ENCODE data around the gene SOX2. TPM values are rescaled to one million over a fixed set of nuclear protein-coding genes. Genes with fewer than 3 reads are reported as not detected.

SOX2 gene
- polyA plus RNA-seq, 3 donors from 2014 or later = not detected

DNA sequence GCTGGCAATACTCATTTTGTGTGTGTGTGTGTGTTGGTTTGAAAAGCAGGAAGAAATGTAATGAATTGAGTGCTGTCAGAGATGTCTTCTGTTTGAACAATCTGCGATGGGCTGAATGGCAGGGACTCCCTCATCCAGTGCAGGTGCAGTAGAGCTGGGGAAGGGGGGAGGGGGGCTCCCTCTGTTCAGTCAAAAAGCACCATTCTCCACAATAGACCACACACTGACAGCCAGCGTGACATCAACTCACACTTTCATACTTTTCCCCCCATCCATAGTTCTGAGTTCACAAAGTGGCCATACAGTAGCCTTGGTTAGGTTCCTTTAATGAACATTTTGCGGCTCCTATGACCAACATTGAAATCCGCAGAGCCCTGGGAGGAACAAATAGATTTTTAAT lies 10.4 kb downstream of the SOX2 start:
- Mint-ChIP-seq H3K27ac (no peak overlapping the region), H3K27me3 (ENCODE audit: low read depth in 3 of 3) (peaks cover 51 to 68% (median 65%) of the 10 kb centered on the region in 3 donors), H3K9me3 (peaks cover 18 to 91% (median 45%) of the 10 kb centered on the region in 6 donors), H3K4me3 (no peak overlapping the region), H3K4me1 (peaks cover 7 to 11% of the 10 kb centered on the region in 2 donors), H3K36me3 (peaks cover 0 to 24% (median 18%) of the 10 kb centered on the region in 3 donors)
- no peak for DNase-seq

- H3K4me1 Mint-ChIP-seq = peaks cover 13 to 18% of the 10 kb centered on the region in 2 donors
- H3K27me3 Mint-ChIP-seq (ENCODE audit: low read depth in 3 of 3) = peaks cover 53 to 68% (median 64%) of the 10 kb centered on the region in 3 donors
- peaks cover 18 to 90% (median 48%) of the 10 kb centered on the region in 6 donors for H3K9me3 Mint-ChIP-seq
- H3K27ac Mint-ChIP-seq = no peak overlapping the region
- H3K4me3 Mint-ChIP-seq = no peak overlapping the region
- no peak for DNase-seq
- H3K36me3 Mint-ChIP-seq = peaks cover 0 to 24% (median 18%) of the 10 kb centered on the region in 3 donors
These were observed 11.2 kb downstream of the SOX2 start for GRCh38 chr3:181722766-181723425.

- peaks cover 52 to 67% (median 65%) of the 10 kb centered on the region in 3 donors for H3K27me3 Mint-ChIP-seq (ENCODE audit: low read depth in 3 of 3)
- DNase-seq = no peak
- H3K4me3 Mint-ChIP-seq = peak overlapping the region in 2 of 5 donors; percentile 47 to 49
- peak overlapping the region in 1 of 6 donors; percentile 40 for H3K27ac Mint-ChIP-seq
- H3K36me3 Mint-ChIP-seq = peaks cover 0 to 21% (median 20%) of the 10 kb centered on the region in 3 donors
- H3K4me1 Mint-ChIP-seq = peaks cover 13 to 18% of the 10 kb centered on the region in 2 donors
- H3K9me3 Mint-ChIP-seq = peaks cover 14 to 90% (median 46%) of the 10 kb centered on the region in 6 donors
These were observed 12.0 kb downstream of the SOX2 start for GRCh38 chr3:181723625-181724191.

GRCh38 chr3:181724192-181724965 lies 12.7 kb downstream of the SOX2 start:
- Mint-ChIP-seq H3K27ac (peak overlapping the region in 1 of 6 donors; percentile 40), H3K4me1 (peaks cover 13 to 18% of the 10 kb centered on the region in 2 donors), H3K36me3 (peaks cover 0 to 24% (median 21%) of the 10 kb centered on the region in 3 donors), H3K4me3 (peak overlapping the region in 2 of 5 donors; percentile 47 to 57), H3K9me3 (peaks cover 13 to 86% (median 43%) of the 10 kb centered on the region in 6 donors), H3K27me3 (ENCODE audit: low read depth in 3 of 3) (peaks cover 52 to 69% (median 68%) of the 10 kb centered on the region in 3 donors)
- DNase-seq = no peak

GRCh38 chr3:181725131-181725731 lies 13.5 kb downstream of the SOX2 start:
- DNase-seq = no peak
- Mint-ChIP-seq H3K27ac (no peak overlapping the region), H3K9me3 (peaks cover 12 to 85% (median 42%) of the 10 kb centered on the region in 6 donors), H3K4me3 (peak overlapping the region in 2 of 5 donors; percentile 4 to 35), H3K36me3 (peaks cover 0 to 24% (median 21%) of the 10 kb centered on the region in 3 donors), H3K27me3 (ENCODE audit: low read depth in 3 of 3) (peaks cover 47 to 75% (median 66%) of the 10 kb centered on the region in 3 donors), H3K4me1 (peaks cover 13 to 18% of the 10 kb centered on the region in 2 donors)

GRCh38 chr3:181725830-181726229 lies 14.1 kb downstream of the SOX2 start:
- H3K4me3 Mint-ChIP-seq = no peak overlapping the region
- no peak overlapping the region for H3K27ac Mint-ChIP-seq
- H3K36me3 Mint-ChIP-seq = peaks cover 0 to 24% (median 21%) of the 10 kb centered on the region in 3 donors
- H3K9me3 Mint-ChIP-seq = peaks cover 12 to 86% (median 41%) of the 10 kb centered on the region in 6 donors
- no peak for DNase-seq
- peaks cover 13 to 18% of the 10 kb centered on the region in 2 donors for H3K4me1 Mint-ChIP-seq
- peaks cover 48 to 81% (median 66%) of the 10 kb centered on the region in 3 donors for H3K27me3 Mint-ChIP-seq (ENCODE audit: low read depth in 3 of 3)

GRCh38 chr3:181726351-181727330 lies 14.9 kb downstream of the SOX2 start:
- Mint-ChIP-seq H3K4me1 (peaks cover 13 to 18% of the 10 kb centered on the region in 2 donors), H3K4me3 (peak overlapping the region; percentile 67 to 92 (median 74)), H3K27ac (no peak overlapping the region), H3K9me3 (peaks cover 12 to 81% (median 39%) of the 10 kb centered on the region in 6 donors), H3K36me3 (peaks cover 0 to 19% (median 17%) of the 10 kb centered on the region in 3 donors), H3K27me3 (ENCODE audit: low read depth in 3 of 3) (peaks cover 42 to 76% (median 60%) of the 10 kb centered on the region in 3 donors)
- DNase-seq = no peak

DNA sequence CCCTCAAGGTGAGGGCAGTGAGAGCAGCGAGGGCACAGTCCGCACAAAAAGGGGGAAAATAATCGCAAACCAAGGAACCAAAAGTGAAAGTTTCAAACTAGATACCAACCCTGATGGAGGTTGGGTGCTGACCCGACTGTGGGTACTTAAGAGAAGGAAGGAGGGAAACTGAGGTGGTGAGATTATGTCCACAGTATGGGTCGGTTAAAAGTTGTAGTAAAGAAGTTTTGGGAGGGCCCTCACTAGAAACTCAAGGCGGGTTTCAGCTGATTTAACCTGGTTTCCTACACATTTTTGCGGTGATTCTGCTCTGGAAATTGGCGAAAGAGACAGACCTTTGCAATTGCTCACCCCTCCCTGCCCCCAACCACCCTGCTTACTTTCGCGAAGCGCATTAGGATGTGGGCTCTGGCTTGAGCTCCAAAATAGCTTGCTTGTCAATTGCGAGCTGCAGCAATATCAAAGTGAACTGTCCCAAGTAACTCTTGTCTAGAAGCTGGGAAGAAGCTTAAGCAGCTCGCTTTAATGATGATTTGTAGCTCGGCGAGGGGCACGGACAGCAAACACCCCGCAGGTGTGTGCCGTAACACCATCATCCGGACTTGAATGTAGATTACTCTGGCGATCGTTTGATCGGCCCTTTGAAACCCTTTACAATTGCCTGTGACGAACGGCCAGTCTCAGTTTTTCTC lies 15.8 kb downstream of the SOX2 start:
- Mint-ChIP-seq H3K4me1 (peaks cover 13 to 18% of the 10 kb centered on the region in 2 donors), H3K27me3 (ENCODE audit: low read depth in 3 of 3) (peaks cover 36 to 68% (median 52%) of the 10 kb centered on the region in 3 donors), H3K27ac (no peak overlapping the region), H3K36me3 (peaks cover 0 to 17% (median 16%) of the 10 kb centered on the region in 3 donors), H3K9me3 (peaks cover 12 to 72% (median 38%) of the 10 kb centered on the region in 6 donors), H3K4me3 (peak overlapping the region; percentile 67 to 92 (median 74))
- no peak for DNase-seq

DNA sequence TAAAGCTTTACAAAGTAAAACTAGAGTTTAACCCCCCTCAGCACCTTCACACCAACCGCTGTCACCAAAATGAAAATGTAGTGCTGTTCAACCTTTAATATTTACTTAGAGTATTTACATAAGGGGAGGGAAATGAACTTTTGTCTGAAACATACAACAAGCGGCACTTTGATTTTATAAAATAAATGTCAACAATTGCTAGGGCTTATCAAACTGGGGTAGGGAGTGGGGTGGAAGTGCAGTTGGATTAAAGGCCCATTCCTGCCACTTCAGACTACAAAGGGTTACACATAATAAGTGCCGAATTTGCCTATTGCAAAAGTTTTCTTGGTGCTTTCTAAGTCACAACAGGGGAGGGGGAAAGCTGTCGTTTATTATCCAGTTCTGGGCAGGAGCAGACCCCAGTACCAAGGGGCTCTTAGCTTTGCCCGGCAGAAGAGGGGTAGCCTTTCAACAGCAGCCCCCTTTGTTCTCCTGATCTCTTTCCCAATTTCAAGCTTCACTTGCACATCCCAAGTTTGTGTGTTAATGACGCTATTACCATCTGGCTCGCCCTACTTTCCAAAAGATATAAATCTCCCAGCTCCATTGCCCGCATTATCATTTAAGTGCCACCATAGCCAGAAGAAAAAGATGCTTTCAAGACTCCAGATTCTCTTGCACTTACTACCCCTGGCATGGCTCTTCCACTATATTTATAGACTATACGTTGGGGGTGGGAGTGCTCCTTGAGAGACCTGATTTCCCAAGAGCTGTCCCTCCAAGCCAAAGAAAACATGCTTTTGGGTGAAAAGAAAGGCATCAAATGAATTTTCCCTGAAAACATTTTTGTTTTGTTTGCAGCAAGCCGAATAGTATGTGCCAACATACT lies 17.0 kb downstream of the SOX2 start:
- peaks cover 13 to 18% of the 10 kb centered on the region in 2 donors for H3K4me1 Mint-ChIP-seq
- peaks cover 11 to 60% (median 30%) of the 10 kb centered on the region in 6 donors for H3K9me3 Mint-ChIP-seq
- peaks cover 0 to 13% (median 10%) of the 10 kb centered on the region in 3 donors for H3K36me3 Mint-ChIP-seq
- no peak overlapping the region for H3K27ac Mint-ChIP-seq
- H3K27me3 Mint-ChIP-seq (ENCODE audit: low read depth in 3 of 3) = peaks cover 31 to 56% (median 43%) of the 10 kb centered on the region in 3 donors
- peak overlapping the region in 2 of 5 donors; percentile 38 to 52 for H3K4me3 Mint-ChIP-seq
- DNase-seq = no peak

- DNase-seq = no peak
- no peak overlapping the region for H3K4me3 Mint-ChIP-seq
- H3K27ac Mint-ChIP-seq = no peak overlapping the region
- H3K27me3 Mint-ChIP-seq (ENCODE audit: low read depth in 3 of 3) = peaks cover 25 to 49% (median 36%) of the 10 kb centered on the region in 3 donors
- peaks cover 4 to 53% (median 23%) of the 10 kb centered on the region in 6 donors for H3K9me3 Mint-ChIP-seq
- peaks cover 0 to 8% (median 6%) of the 10 kb centered on the region in 3 donors for H3K36me3 Mint-ChIP-seq
- H3K4me1 Mint-ChIP-seq = peaks cover 13 to 18% of the 10 kb centered on the region in 2 donors
These were observed 17.7 kb downstream of the SOX2 start for GRCh38 chr3:181729341-181729869.

GRCh38 chr3:181730316-181730715 lies 18.6 kb downstream of the SOX2 start:
- H3K9me3 Mint-ChIP-seq = peaks cover 3 to 44% (median 21%) of the 10 kb centered on the region in 6 donors
- no peak overlapping the region for H3K4me3 Mint-ChIP-seq

More at GRCh38 chr3:181730316-181730715, 18.6 kb downstream of the SOX2 start:
- Mint-ChIP-seq H3K4me1 (peaks cover 13 to 18% of the 10 kb centered on the region in 2 donors), H3K27me3 (ENCODE audit: low read depth in 3 of 3) (peaks cover 17 to 45% (median 27%) of the 10 kb centered on the region in 3 donors), H3K36me3 (peaks cover 0 to 5% (median 4%) of the 10 kb centered on the region in 3 donors), H3K27ac (no peak overlapping the region)
- DNase-seq = no peak

Data from immature natural killer cell (primary cell).